MM.1S (cell line): Measurements from ENCODE around the gene CFAP57.

Experiments used
- DNase-seq: peaks from one replicate; pipeline ENCODE4 v3.0.0-alpha.2; 2015
- H2AFZ ChIP-seq: fragments of 300-600 bp; sonication (generic); 2 replicates; pipeline ENCODE4 v1.6.0; 2016; ENCODE audit warnings: antibody characterized with exemption, low read length
- H3F3A ChIP-seq: fragments of 300-600 bp; sonication (generic); 2 replicates; pipeline ENCODE4 v1.6.1; 2016; ENCODE audit warnings: mild to moderate bottlenecking, antibody characterized with exemption, low read length, moderate library complexity, mixed read lengths; ENCODE audit not compliant: insufficient read depth
- H3K27ac ChIP-seq: fragments of 300-600 bp; sonication (generic); 2 replicates; pipeline ENCODE4 v1.5.1; 2016; ENCODE audit warnings: mild to moderate bottlenecking, low read length
- H3K27me3 ChIP-seq: fragments of 300-600 bp; sonication (generic); replicated peaks from 2 replicates; pipeline ENCODE4 v1.6.0; 2016; ENCODE audit warnings: low read length; ENCODE audit not compliant: insufficient read depth
- H3K36me3 ChIP-seq: fragments of 300-600 bp; sonication (generic); replicated peaks from 2 replicates; pipeline ENCODE4 v1.6.1; 2016; ENCODE audit warnings: mild to moderate bottlenecking, low read length, mixed read lengths; ENCODE audit not compliant: insufficient read depth
- H3K4me1 ChIP-seq: fragments of 300-600 bp; sonication (generic); 2 replicates; pipeline ENCODE4 v1.6.1; 2016; ENCODE audit warnings: low read length, mixed read lengths
- H3K4me2 ChIP-seq: fragments of 300-600 bp; sonication (generic); 2 replicates; pipeline ENCODE4 v1.6.0; 2016; ENCODE audit warnings: low read depth, low read length
- H3K4me3 ChIP-seq: fragments of 300-600 bp; sonication (generic); 2 replicates; pipeline ENCODE4 v1.5.1; 2016; ENCODE audit warnings: low read length, mixed read lengths
- H3K79me2 ChIP-seq: fragments of 300-600 bp; sonication (generic); 2 replicates; pipeline ENCODE4 v1.6.1; 2016; ENCODE audit warnings: mixed run types, low read length, mixed read lengths
- H3K9ac ChIP-seq: fragments of 300-600 bp; sonication (generic); 2 replicates; pipeline ENCODE4 v1.6.1; 2016; ENCODE audit warnings: low read length, mixed read lengths
- H3K9me2 ChIP-seq: fragments of 300-600 bp; sonication (generic); replicated peaks from 2 replicates; pipeline ENCODE4 v1.6.1; 2016; ENCODE audit warnings: mild to moderate bottlenecking, low read length, mixed read lengths; ENCODE audit not compliant: insufficient read depth
- H3K9me3 ChIP-seq: fragments of 300-600 bp; sonication (generic); replicated peaks from 2 replicates; pipeline ENCODE4 v1.6.1; 2016; ENCODE audit warnings: mild to moderate bottlenecking, low read length, mixed read lengths; ENCODE audit not compliant: insufficient read depth
- H4K20me1 ChIP-seq: fragments of 300-600 bp; sonication (generic); 2 replicates; pipeline ENCODE4 v1.6.1; 2016; ENCODE audit warnings: mild to moderate bottlenecking, low read length, moderate library complexity, mixed read lengths; ENCODE audit not compliant: insufficient read depth
- CTCF ChIP-seq: fragments of 300-600 bp; sonication (generic); IDR thresholded peaks from 2 replicates; pipeline ENCODE4 v1.5.1; 2016; ENCODE audit warnings: antibody characterized with exemption, low read length, mixed read lengths
- EZH2 ChIP-seq: fragments of 300-600 bp; sonication (generic); optimal IDR thresholded peaks from 2 replicates; pipeline ENCODE3; 2017; ENCODE audit warnings: low read depth, mild to moderate bottlenecking, antibody characterized with exemption, low read length, mixed read lengths
- EZH2phosphoT487 ChIP-seq: fragments of 300-600 bp; sonication (generic); IDR thresholded peaks from 2 replicates; pipeline ENCODE4 v1.6.1; 2018; ENCODE audit warnings: antibody characterized with exemption, low read length

CFAP57 gene

DNA sequence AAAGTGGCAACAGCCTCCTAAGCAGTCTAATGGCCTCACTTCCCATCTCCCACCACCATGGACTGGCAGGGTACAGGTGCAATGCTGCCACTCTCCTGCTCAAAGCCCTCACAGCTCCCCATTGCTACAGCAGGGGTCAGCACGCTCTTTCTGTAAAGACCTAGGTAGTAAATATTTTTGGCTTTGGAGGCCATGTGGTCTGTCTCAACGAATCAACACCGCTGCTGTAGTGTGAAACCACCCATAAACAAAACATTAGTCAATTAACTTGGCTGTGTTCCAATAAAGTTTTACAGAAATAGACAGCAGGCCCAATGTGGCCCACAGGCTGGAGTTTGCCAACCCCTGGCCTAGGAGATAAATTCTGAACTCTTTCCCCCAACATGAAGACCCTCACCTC is 53.0 kb downstream of the CFAP57 start:
- no peak overlapping the region for H3K4me3 ChIP-seq
- no peak for TF ChIP-seq CTCF
- TF ChIP-seq EZH2, result no peak
- no peak for TF ChIP-seq EZH2phosphoT487
- no peaks in the 10 kb centered on the region for H3K9me2 ChIP-seq
- H3K9ac ChIP-seq, result no peak overlapping the region
- H4K20me1 ChIP-seq, result no peaks in the 10 kb centered on the region
- no peaks in the 10 kb centered on the region for H3F3A ChIP-seq
- no peaks in the 10 kb centered on the region for H3K79me2 ChIP-seq
- DNase-seq, result peak; percentile 8
- H3K27me3 ChIP-seq, result no peaks in the 10 kb centered on the region
- no peak overlapping the region for H2AFZ ChIP-seq
- peaks cover 15% of the 10 kb centered on the region; the same call in 1 of the 2 replicates for H3K4me1 ChIP-seq
- no peak overlapping the region for H3K27ac ChIP-seq
- H3K9me3 ChIP-seq, result no peaks in the 10 kb centered on the region
- no peak overlapping the region for H3K4me2 ChIP-seq
- no peaks in the 10 kb centered on the region for H3K36me3 ChIP-seq

GRCh38 chr1:43227143-43227764 is 55.1 kb downstream of the CFAP57 start:
- Histone ChIP-seq H3K4me1 (0 out of 2 replicates have a peak, but pooled peaks cover under 1% of the 10 kb centered on the region), H3K4me3 (no peak overlapping the region), H3K36me3 (no peaks in the 10 kb centered on the region), H3K9ac (no peak overlapping the region), H3K79me2 (no peaks in the 10 kb centered on the region), H3K27me3 (no peaks in the 10 kb centered on the region), H2AFZ (no peak overlapping the region), H3K4me2 (no peak overlapping the region), H3K9me3 (no peaks in the 10 kb centered on the region), H3F3A (no peaks in the 10 kb centered on the region), H3K27ac (no peak overlapping the region), H3K9me2 (no peaks in the 10 kb centered on the region), H4K20me1 (no peaks in the 10 kb centered on the region)
- DNase-seq, result peak; percentile 73
- TF ChIP-seq CTCF, result peak; percentile 95
- no peak for TF ChIP-seq EZH2
- TF ChIP-seq EZH2phosphoT487, result no peak

DNA sequence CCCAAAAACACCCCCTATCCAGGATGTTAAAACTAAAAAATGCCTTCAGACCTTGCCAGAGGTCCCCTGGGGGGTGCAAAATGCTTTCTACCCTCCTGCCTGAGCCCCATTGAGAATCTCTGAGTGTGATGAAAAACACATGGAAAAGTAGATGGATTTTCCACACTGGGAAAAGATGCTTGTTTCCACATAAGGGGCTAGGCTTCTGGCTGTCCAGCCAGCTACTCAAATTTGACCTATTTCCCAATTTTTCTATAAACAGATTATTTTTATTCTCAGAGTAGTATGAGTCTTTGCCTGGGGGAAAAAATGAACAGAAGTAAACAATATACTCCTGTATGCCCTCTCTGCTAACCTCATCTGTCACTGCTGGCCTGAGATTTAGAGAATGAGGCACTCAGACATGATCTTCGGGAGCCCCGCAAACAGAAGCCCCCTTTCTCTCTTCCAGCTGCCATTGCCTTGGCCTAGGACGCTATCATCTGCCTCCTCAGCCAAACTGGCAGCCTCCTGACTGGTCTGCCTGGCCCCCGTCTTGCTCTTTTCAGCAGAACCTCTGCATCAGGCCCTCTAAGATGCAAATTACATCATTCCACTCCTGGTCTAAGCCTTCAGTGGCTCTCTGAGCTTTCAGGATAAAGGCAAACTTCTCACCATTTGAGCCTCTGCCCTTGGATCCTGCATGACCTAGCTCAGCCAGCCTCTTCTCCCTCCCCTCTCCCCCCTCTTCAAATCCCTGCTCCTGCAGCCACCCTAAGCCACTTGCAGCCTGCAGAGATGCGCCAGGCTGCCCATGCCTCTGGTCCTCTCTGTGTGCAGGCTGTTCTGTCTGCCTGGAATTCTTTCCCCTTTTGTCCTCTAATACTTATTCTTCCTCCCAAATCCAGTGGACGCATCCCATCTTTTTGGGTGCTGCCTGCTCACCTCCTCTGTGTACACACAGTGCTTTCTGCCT is 58.0 kb downstream of the CFAP57 start:
- Histone ChIP-seq H3K9me2 (no peaks in the 10 kb centered on the region), H3K27ac (no peak overlapping the region), H4K20me1 (no peaks in the 10 kb centered on the region), H3K4me2 (no peak overlapping the region), H3K27me3 (no peaks in the 10 kb centered on the region), H3K4me1 (no peaks in the 10 kb centered on the region), H3K4me3 (no peak overlapping the region), H3K9ac (no peak overlapping the region), H2AFZ (no peak overlapping the region), H3K36me3 (no peaks in the 10 kb centered on the region), H3K9me3 (no peaks in the 10 kb centered on the region), H3F3A (no peaks in the 10 kb centered on the region), H3K79me2 (no peaks in the 10 kb centered on the region)
- TF ChIP-seq EZH2phosphoT487 (no peak), CTCF (no peak), EZH2 (no peak)
- DNase-seq, result no peak
